Gastroesophageal sphincter (tissue), 4 donors: ENCODE measurements around the gene RNF19B. TPM values are rescaled to one million over a fixed set of nuclear protein-coding genes. Genes with fewer than 3 reads are reported as not detected.

Experiments
- ATAC-seq: fragments of 150-250 bp; one replicate; pipeline ENCODE4 v1.9.1; 2016; ENCODE audit warnings: mild to moderate bottlenecking, moderate library complexity
- H3K27ac ChIP-seq, 4 donors: fragments of 200-600 bp; sonication (generic) in 3 of 4; 1 replicate in 3 of 4; 2 replicates in 1 of 4; pipeline ENCODE4 v1.5.1; 2016 to 2019
- H3K27me3 ChIP-seq: fragments of 200-600 bp; sonication (generic); one replicate; pipeline ENCODE4 v1.5.1; 2019
- H3K36me3 ChIP-seq, 2 donors: fragments of 200-600 bp; sonication (generic); one replicate each; pipeline ENCODE4 v1.5.1; 2019; ENCODE audit warnings: control low read depth in 1 of 2
- H3K4me1 ChIP-seq, 3 donors: fragments of 200-600 bp; sonication (generic); 1 replicate in 2 of 3; 2 replicates in 1 of 3; pipeline ENCODE4 v1.5.1; 2016 to 2019; ENCODE audit warnings: control low read depth in 2 of 3
- H3K4me3 ChIP-seq, 2 donors: fragments of 200-600 bp; sonication (generic); one replicate each; pipeline ENCODE4 v1.5.1; 2019; ENCODE audit warnings: mild to moderate bottlenecking in 1 of 2, moderate library complexity in 1 of 2
- H3K9me3 ChIP-seq, 3 donors: fragments of 200-600 bp; sonication (generic); one replicate each; pipeline ENCODE4 v1.5.1; 2017 to 2019; ENCODE audit warnings: control low read depth in 2 of 3
- EP300 ChIP-seq: sonication (generic); formaldehyde crosslinking; IDR thresholded peaks from one replicate; pipeline ENCODE4 v1.6.1; 2017; ENCODE audit warnings: antibody characterized with exemption, mild to moderate bottlenecking
- POLR2A ChIP-seq, 2 donors: fragments of 450-650 bp; IDR thresholded peaks; one replicate each; pipeline ENCODE4 v1.6.1; 2017; ENCODE audit warnings: antibody characterized with exemption in 2 of 2, mild to moderate bottlenecking in 2 of 2, moderate library complexity in 1 of 2
- POLR2AphosphoS5 ChIP-seq: sonication (generic); formaldehyde crosslinking; IDR thresholded peaks from one replicate; pipeline ENCODE4 v1.6.1; 2017; ENCODE audit warnings: antibody characterized with exemption
- WGBS, 2 donors: methylation state at CpG; one replicate each; pipeline ENCODE4 v1.1.5; 2018; ENCODE audit warnings: low coverage in 1 of 2; 5-methylcytosine and 5-hydroxymethylcytosine counted together
- total RNA-seq, 4 donors: library from RNA; depleted of rRNA; stranded (reverse); fragments of >200 nt; gene quantifications; one replicate each; pipeline ENCODE4 v1.1.0, GENCODE V29; 2016
- TF ChIP-seq, protein P1 (sequence below), 4 experiments: fragments of 200-600 bp in 2 of 4; fragments of 450-650 bp in 2 of 4; sonication (generic) in 1 of 4; IDR thresholded peaks; one replicate each; pipeline ENCODE4 v1.5.1; 2017 to 2019; ENCODE audit warnings: antibody characterized with exemption in 4 of 4, mild to moderate bottlenecking in 2 of 4, moderate library complexity in 2 of 4

RNF19B gene
- total RNA-seq, 4 donors from 2014 or later = 19.5 to 25.2 (median 21.8) TPM

DNA sequence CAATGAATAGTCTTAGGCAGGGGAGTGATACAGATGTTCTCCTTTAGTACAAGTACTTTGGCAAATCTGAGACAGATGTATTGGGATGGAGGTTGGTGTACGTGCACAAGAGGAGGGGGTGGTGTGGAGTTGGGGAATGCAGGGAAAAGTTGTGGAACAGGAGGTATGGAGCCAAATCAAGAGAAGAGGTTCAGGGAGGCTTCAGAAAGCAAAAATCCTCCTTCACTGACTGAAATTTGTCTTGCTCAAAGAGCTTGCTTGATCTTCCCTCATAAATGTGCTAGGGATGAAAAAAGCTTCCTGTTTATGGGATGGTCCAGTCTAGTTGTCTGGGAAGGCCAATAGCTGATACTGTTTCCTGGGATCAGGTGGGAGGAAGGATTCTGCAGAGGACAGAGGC is 5.8 kb downstream of the RNF19B start:
- no peak for ATAC-seq
- no peak overlapping the region for H3K4me3 ChIP-seq
- H3K27ac ChIP-seq = no peak overlapping the region
- TF ChIP-seq POLR2A (IDR thresholded peaks at IDR 0.05) = no peak
- no peak for TF ChIP-seq POLR2AphosphoS5
- no peak for TF ChIP-seq EP300
- TF ChIP-seq, protein P1, sequence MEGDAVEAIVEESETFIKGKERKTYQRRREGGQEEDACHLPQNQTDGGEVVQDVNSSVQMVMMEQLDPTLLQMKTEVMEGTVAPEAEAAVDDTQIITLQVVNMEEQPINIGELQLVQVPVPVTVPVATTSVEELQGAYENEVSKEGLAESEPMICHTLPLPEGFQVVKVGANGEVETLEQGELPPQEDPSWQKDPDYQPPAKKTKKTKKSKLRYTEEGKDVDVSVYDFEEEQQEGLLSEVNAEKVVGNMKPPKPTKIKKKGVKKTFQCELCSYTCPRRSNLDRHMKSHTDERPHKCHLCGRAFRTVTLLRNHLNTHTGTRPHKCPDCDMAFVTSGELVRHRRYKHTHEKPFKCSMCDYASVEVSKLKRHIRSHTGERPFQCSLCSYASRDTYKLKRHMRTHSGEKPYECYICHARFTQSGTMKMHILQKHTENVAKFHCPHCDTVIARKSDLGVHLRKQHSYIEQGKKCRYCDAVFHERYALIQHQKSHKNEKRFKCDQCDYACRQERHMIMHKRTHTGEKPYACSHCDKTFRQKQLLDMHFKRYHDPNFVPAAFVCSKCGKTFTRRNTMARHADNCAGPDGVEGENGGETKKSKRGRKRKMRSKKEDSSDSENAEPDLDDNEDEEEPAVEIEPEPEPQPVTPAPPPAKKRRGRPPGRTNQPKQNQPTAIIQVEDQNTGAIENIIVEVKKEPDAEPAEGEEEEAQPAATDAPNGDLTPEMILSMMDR (IDR thresholded peaks at IDR 0.05) = no peak
- peaks cover 0 to 41% (median 13%) of the 10 kb centered on the region in 3 donors for H3K4me1 ChIP-seq
- H3K9me3 ChIP-seq = no peaks in the 10 kb centered on the region
- 67% methylated on average over 1 of the region's 1 CpG; no CpG with 5 or more reads in 1 of the 2 donors for WGBS, 2 donors
- no peaks in the 10 kb centered on the region for H3K36me3 ChIP-seq
- no peaks in the 10 kb centered on the region for H3K27me3 ChIP-seq

DNA sequence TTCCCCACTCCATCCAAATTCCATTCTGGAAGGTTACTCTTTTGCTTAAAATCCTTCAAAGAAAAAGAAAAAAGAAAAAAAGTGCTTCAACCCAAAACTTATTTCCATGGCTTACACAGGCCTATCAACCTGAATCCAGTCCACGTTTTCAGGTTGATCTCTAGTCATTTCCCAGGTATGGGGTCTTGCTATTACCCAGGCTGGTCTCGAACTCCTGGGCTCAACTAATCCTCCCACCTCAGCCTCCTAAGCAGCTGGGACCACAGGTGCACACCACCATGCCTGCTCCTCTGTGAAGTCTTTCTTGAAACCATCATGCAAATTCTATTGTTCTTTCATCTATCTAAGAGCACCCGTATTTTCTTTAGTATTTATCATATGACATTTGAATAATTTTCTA is 7.6 kb downstream of the RNF19B start:
- Histone ChIP-seq H3K36me3 (no peaks in the 10 kb centered on the region), H3K27me3 (no peaks in the 10 kb centered on the region), H3K4me1 (peaks cover 0 to 23% (median 4%) of the 10 kb centered on the region in 3 donors), H3K9me3 (no peaks in the 10 kb centered on the region), H3K4me3 (no peak overlapping the region), H3K27ac (no peak overlapping the region)
- TF ChIP-seq EP300 (no peak), POLR2AphosphoS5 (no peak), POLR2A (IDR thresholded peaks at IDR 0.05) (no peak)
- TF ChIP-seq, protein P1 (IDR thresholded peaks at IDR 0.05) = no peak
- ATAC-seq = no peak
- 83 to 88% methylated on average over 3 of the region's 3 CpGs for WGBS, 2 donors

DNA sequence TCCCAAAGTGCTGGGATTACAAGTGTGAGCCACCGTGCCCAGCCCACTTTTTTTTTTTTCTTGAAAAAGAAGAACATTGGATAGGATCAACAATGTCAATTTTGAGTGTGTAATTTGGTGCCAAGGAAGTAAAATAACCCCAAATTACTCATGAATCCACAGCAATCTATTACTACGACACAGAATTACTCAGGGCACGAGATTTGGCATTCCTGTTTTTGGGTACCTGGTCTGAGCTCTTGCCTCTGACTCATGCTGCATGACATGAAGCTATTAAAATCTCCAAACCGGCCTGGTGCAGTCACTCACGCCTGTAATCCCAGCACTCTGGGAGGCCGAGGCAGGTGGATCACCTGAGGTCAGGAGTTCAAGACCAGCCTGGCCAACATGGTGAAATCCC is 10.4 kb downstream of the RNF19B start:
- H3K36me3 ChIP-seq = peaks cover 0 to 4% of the 10 kb centered on the region in 2 donors
- H3K4me3 ChIP-seq = no peak overlapping the region
- peak overlapping the region in 1 of 4 donors; percentile 31 for H3K27ac ChIP-seq
- TF ChIP-seq POLR2AphosphoS5 (no peak), EP300 (no peak), POLR2A (IDR thresholded peaks at IDR 0.05) (no peak)
- TF ChIP-seq, protein P1 (IDR thresholded peaks at IDR 0.05) = no peak
- no peaks in the 10 kb centered on the region for H3K27me3 ChIP-seq
- H3K9me3 ChIP-seq = no peaks in the 10 kb centered on the region
- peaks cover 0 to 18% (median 0%) of the 10 kb centered on the region in 3 donors for H3K4me1 ChIP-seq
- WGBS, 2 donors = 46 to 73% methylated on average over 4 of the region's 6 CpGs
- no peak for ATAC-seq

DNA sequence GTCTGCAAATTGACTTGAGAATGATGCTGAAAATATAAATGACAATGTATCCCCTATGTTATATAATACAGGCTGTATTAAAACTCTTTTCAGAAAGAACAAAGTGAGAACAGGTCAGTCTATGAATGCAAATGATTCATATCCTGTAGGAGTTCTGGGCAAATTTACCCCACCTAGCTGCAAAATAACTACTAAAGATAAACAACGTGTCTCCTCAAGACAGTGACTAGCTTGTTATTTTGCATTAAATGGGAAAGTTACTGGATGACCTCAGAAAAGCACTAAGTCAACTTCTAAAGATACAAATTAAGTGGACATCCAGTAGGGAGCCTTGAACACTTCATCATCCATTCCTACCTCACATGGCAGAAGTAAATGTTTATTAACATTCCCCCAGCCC is 11.1 kb downstream of the RNF19B start:
- no peak overlapping the region for H3K4me3 ChIP-seq
- H3K9me3 ChIP-seq = no peaks in the 10 kb centered on the region
- H3K27me3 ChIP-seq = no peaks in the 10 kb centered on the region
- peak overlapping the region in 1 of 4 donors; percentile 31 for H3K27ac ChIP-seq
- no peak for ATAC-seq
- no peak for TF ChIP-seq POLR2AphosphoS5
- no peak for TF ChIP-seq EP300
- TF ChIP-seq, protein P1 (IDR thresholded peaks at IDR 0.05) = no peak
- H3K4me1 ChIP-seq = peaks cover 0 to 25% (median 4%) of the 10 kb centered on the region in 3 donors
- 0 to 13% methylated on average over 1 of the region's 1 CpG for WGBS, 2 donors
- peaks cover 0 to 4% of the 10 kb centered on the region in 2 donors for H3K36me3 ChIP-seq

DNA sequence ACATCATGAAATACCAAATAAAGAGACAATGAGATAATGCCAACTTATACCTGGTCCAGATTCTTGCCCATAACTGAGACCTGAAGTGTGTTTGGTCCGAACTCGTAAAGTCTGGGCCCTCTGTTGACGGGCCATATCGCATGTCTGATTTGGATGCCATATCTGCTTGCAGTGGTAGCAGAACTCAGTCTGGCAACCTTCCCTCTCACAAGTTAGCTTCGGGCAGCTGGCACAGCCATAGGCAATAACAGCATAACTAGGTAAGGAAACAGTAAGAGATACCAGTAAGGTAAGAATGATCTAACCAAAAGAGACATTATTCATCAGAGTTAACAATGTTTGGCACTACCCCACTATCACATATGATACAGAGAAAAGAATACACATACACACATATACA is 15.1 kb downstream of the RNF19B start:
- ATAC-seq = no peak
- H3K27me3 ChIP-seq = no peaks in the 10 kb centered on the region
- H3K9me3 ChIP-seq = no peaks in the 10 kb centered on the region
- peaks cover 0 to 40% of the 10 kb centered on the region in 2 donors for H3K36me3 ChIP-seq
- peak overlapping the region in 2 of 4 donors; percentile 3 to 30 for H3K27ac ChIP-seq
- TF ChIP-seq POLR2A (IDR thresholded peaks at IDR 0.05) (no peak), EP300 (no peak), POLR2AphosphoS5 (no peak)
- TF ChIP-seq, protein P1 (IDR thresholded peaks at IDR 0.05) = no peak
- no peak overlapping the region for H3K4me3 ChIP-seq
- 45 to 50% methylated on average over 1 to 5 of the region's 5 CpGs for WGBS, 2 donors
- peaks cover 0 to 21% (median 4%) of the 10 kb centered on the region in 3 donors for H3K4me1 ChIP-seq
